Immature natural killer cell (primary cell): ENCODE measurements around the gene NETO2. TPM values are rescaled to one million over a fixed set of nuclear protein-coding genes. Genes with fewer than 3 reads are reported as not detected.
"Not testable (repeated sequence)": the region's sequence is repeated elsewhere in the genome, so short reads cannot be mapped to it uniquely, and the experiment has no call there.

Source experiments
- DNase-seq, 3 donors: peaks; one replicate each; pipeline ENCODE4 v3.0.0; 2022; ENCODE audit warnings: mixed read lengths in 1 of 3
- H3K27ac Mint-ChIP-seq, 6 donors: one replicate each; pipeline ENCODE4 v1.8.0; 2020; ENCODE audit warnings: mixed read lengths in 6 of 6, mild to moderate bottlenecking in 5 of 6, inconsistent platforms in 4 of 6, moderate library complexity in 3 of 6
- H3K27me3 Mint-ChIP-seq, 3 donors: one replicate each; pipeline ENCODE4 v1.8.0; 2020 to 2021; ENCODE audit warnings: low read depth in 3 of 3, mild to moderate bottlenecking in 3 of 3, mixed read lengths in 3 of 3, moderate library complexity in 3 of 3, inconsistent platforms in 1 of 3
- H3K36me3 Mint-ChIP-seq, 3 donors: one replicate each; pipeline ENCODE4 v1.8.0; 2020; ENCODE audit warnings: mixed read lengths in 3 of 3, inconsistent platforms in 2 of 3, mild to moderate bottlenecking in 2 of 3
- H3K4me1 Mint-ChIP-seq, 2 donors: one replicate each; pipeline ENCODE4 v1.8.0; 2020; ENCODE audit warnings: inconsistent platforms in 2 of 2, mild to moderate bottlenecking in 2 of 2, mixed read lengths in 2 of 2, moderate library complexity in 1 of 2
- H3K4me3 Mint-ChIP-seq, 5 donors: one replicate each; pipeline ENCODE4 v1.8.0; 2020; ENCODE audit warnings: mild to moderate bottlenecking in 5 of 5, mixed read lengths in 5 of 5, inconsistent platforms in 3 of 5, moderate library complexity in 3 of 5
- H3K9me3 Mint-ChIP-seq, 6 donors: one replicate each; pipeline ENCODE4 v1.8.0; 2020; ENCODE audit warnings: mild to moderate bottlenecking in 6 of 6, mixed read lengths in 6 of 6, inconsistent platforms in 4 of 6, moderate library complexity in 3 of 6
- polyA plus RNA-seq, 3 donors: library from polyadenylated mRNA; unstranded; fragments of 300-500 nt; fragmentation: Illumina TruSeq; gene quantifications; one replicate each; pipeline ENCODE4 v1.2.3, GENCODE V29; 2021

The NETO2 gene
- polyA plus RNA-seq, 3 donors from 2014 or later, result 0.34 to 0.36 TPM; not detected in 1

- Mint-ChIP-seq H3K36me3 (no peaks in the 10 kb centered on the region), H3K27me3 (peaks cover 0 to 4% (median 2%) of the 10 kb centered on the region in 3 donors), H3K4me1 (no peaks in the 10 kb centered on the region), H3K4me3 (no peak overlapping the region), H3K27ac (no peak overlapping the region), H3K9me3 (no peaks in the 10 kb centered on the region)
- DNase-seq, result no peak
Measured at GRCh38 chr16:47110939-47111338, 32.8 kb downstream of the NETO2 start.

GRCh38 chr16:47109361-47109760 is 34.4 kb downstream of the NETO2 start:
- H3K36me3 Mint-ChIP-seq, result no peaks in the 10 kb centered on the region
- peaks cover 0 to 4% (median 2%) of the 10 kb centered on the region in 3 donors for H3K27me3 Mint-ChIP-seq
- H3K27ac Mint-ChIP-seq, result no peak overlapping the region
- no peaks in the 10 kb centered on the region for H3K4me1 Mint-ChIP-seq
- H3K4me3 Mint-ChIP-seq, result no peak overlapping the region
- no peaks in the 10 kb centered on the region for H3K9me3 Mint-ChIP-seq
- DNase-seq, result no peak

GRCh38 chr16:47102921-47103320 is 40.8 kb downstream of the NETO2 start:
- not testable (repeated sequence) for H3K4me3 Mint-ChIP-seq, H3K4me1 Mint-ChIP-seq, H3K27me3 Mint-ChIP-seq

GRCh38 chr16:47097154-47097553 is 46.6 kb downstream of the NETO2 start:
- H3K27ac Mint-ChIP-seq, result not testable (repeated sequence)

More at GRCh38 chr16:47102921-47103320, 40.8 kb downstream of the NETO2 start:
- H3K36me3 Mint-ChIP-seq, DNase-seq, H3K9me3 Mint-ChIP-seq, H3K27ac Mint-ChIP-seq: not testable (repeated sequence)

GRCh38 chr16:47096297-47096696 is 47.4 kb downstream of the NETO2 start:
- H3K4me3 Mint-ChIP-seq, result no peak overlapping the region
- DNase-seq, result no peak
- no peaks in the 10 kb centered on the region for H3K36me3 Mint-ChIP-seq
- H3K27ac Mint-ChIP-seq, result no peak overlapping the region
- peaks cover 0 to 3% (median 0%) of the 10 kb centered on the region in 6 donors for H3K9me3 Mint-ChIP-seq
- H3K27me3 Mint-ChIP-seq, result peaks cover 2 to 9% (median 5%) of the 10 kb centered on the region in 3 donors
- H3K4me1 Mint-ChIP-seq, result no peaks in the 10 kb centered on the region

More at GRCh38 chr16:47097154-47097553, 46.6 kb downstream of the NETO2 start:
- H3K4me1 Mint-ChIP-seq, H3K4me3 Mint-ChIP-seq, DNase-seq, H3K36me3 Mint-ChIP-seq, H3K9me3 Mint-ChIP-seq, H3K27me3 Mint-ChIP-seq: not testable (repeated sequence)

- Mint-ChIP-seq H3K27ac (no peak overlapping the region), H3K27me3 (peaks cover 0 to 7% (median 0%) of the 10 kb centered on the region in 3 donors), H3K4me1 (no peaks in the 10 kb centered on the region), H3K9me3 (no peaks in the 10 kb centered on the region), H3K36me3 (no peaks in the 10 kb centered on the region), H3K4me3 (no peak overlapping the region)
- DNase-seq, result no peak
Measured at GRCh38 chr16:47084198-47084597, 59.5 kb downstream of the NETO2 start.

- H3K36me3 Mint-ChIP-seq, result no peaks in the 10 kb centered on the region
- no peaks in the 10 kb centered on the region for H3K9me3 Mint-ChIP-seq
- H3K4me1 Mint-ChIP-seq, result no peaks in the 10 kb centered on the region
- no peak overlapping the region for H3K4me3 Mint-ChIP-seq
- no peak for DNase-seq
- H3K27me3 Mint-ChIP-seq, result peaks cover 0 to 4% (median 2%) of the 10 kb centered on the region in 3 donors
- no peak overlapping the region for H3K27ac Mint-ChIP-seq
Measured at GRCh38 chr16:47082099-47082865, 61.5 kb downstream of the NETO2 start.

GRCh38 chr16:47081115-47081514 is 62.6 kb downstream of the NETO2 start:
- no peak overlapping the region for H3K4me3 Mint-ChIP-seq
- H3K36me3 Mint-ChIP-seq, result no peaks in the 10 kb centered on the region
- H3K4me1 Mint-ChIP-seq, result no peaks in the 10 kb centered on the region
- no peak overlapping the region for H3K27ac Mint-ChIP-seq
- DNase-seq, result no peak
- H3K27me3 Mint-ChIP-seq, result peaks cover 0 to 4% (median 2%) of the 10 kb centered on the region in 3 donors
- H3K9me3 Mint-ChIP-seq, result no peaks in the 10 kb centered on the region

GRCh38 chr16:47079860-47080259 is 63.9 kb downstream of the NETO2 start:
- Mint-ChIP-seq H3K27ac (no peak overlapping the region), H3K9me3 (no peaks in the 10 kb centered on the region)

GRCh38 chr16:47073223-47074155 is 70.3 kb downstream of the NETO2 start:
- H3K36me3 Mint-ChIP-seq, result no peaks in the 10 kb centered on the region
- H3K4me1 Mint-ChIP-seq, result peaks cover 4 to 8% of the 10 kb centered on the region in 2 donors
- H3K4me3 Mint-ChIP-seq, result no peak overlapping the region
- DNase-seq, result no peak
- H3K27me3 Mint-ChIP-seq, result peaks cover 1 to 7% (median 2%) of the 10 kb centered on the region in 3 donors
- no peak overlapping the region for H3K27ac Mint-ChIP-seq
- H3K9me3 Mint-ChIP-seq, result no peaks in the 10 kb centered on the region

More at GRCh38 chr16:47079860-47080259, 63.9 kb downstream of the NETO2 start:
- peaks cover 0 to 4% (median 2%) of the 10 kb centered on the region in 3 donors for H3K27me3 Mint-ChIP-seq
- no peaks in the 10 kb centered on the region for H3K36me3 Mint-ChIP-seq
- H3K4me3 Mint-ChIP-seq, result no peak overlapping the region
- H3K4me1 Mint-ChIP-seq, result no peaks in the 10 kb centered on the region
- DNase-seq, result no peak

GRCh38 chr16:47072158-47072557 is 71.6 kb downstream of the NETO2 start:
- DNase-seq, result no peak
- H3K27ac Mint-ChIP-seq, result no peak overlapping the region
- peaks cover 1 to 4% (median 3%) of the 10 kb centered on the region in 3 donors for H3K27me3 Mint-ChIP-seq
- no peaks in the 10 kb centered on the region for H3K9me3 Mint-ChIP-seq
- no peak overlapping the region for H3K4me3 Mint-ChIP-seq
- H3K36me3 Mint-ChIP-seq, result no peaks in the 10 kb centered on the region
- H3K4me1 Mint-ChIP-seq, result peaks cover 4 to 8% of the 10 kb centered on the region in 2 donors

GRCh38 chr16:47069841-47070584 is 73.7 kb downstream of the NETO2 start:
- Mint-ChIP-seq H3K9me3 (no peaks in the 10 kb centered on the region), H3K4me3 (no peak overlapping the region), H3K4me1 (peaks cover 4 to 8% of the 10 kb centered on the region in 2 donors), H3K27ac (peak overlapping the region in 1 of 6 donors; percentile 73), H3K36me3 (no peaks in the 10 kb centered on the region), H3K27me3 (peaks cover 1 to 5% (median 3%) of the 10 kb centered on the region in 3 donors)
- DNase-seq, result no peak

GRCh38 chr16:47069313-47069712 is 74.4 kb downstream of the NETO2 start:
- peak overlapping the region in 3 of 6 donors; percentile 3 to 73 (median 54) for H3K27ac Mint-ChIP-seq
- H3K4me3 Mint-ChIP-seq, result peak overlapping the region in 2 of 5 donors; percentile 21 to 34
- no peaks in the 10 kb centered on the region for H3K9me3 Mint-ChIP-seq
- H3K36me3 Mint-ChIP-seq, result no peaks in the 10 kb centered on the region
- no peak for DNase-seq
- H3K4me1 Mint-ChIP-seq, result peaks cover 4 to 8% of the 10 kb centered on the region in 2 donors
- H3K27me3 Mint-ChIP-seq, result peaks cover 1 to 5% (median 3%) of the 10 kb centered on the region in 3 donors
